SK-N-SH treated with all-trans-retinoic acid at 6 μM for 48 hours (cell line): ENCODE results near the gene RAD51AP1.

Source experiments
- ATAC-seq: fragments of 200-7000 bp; cut with Tn5 transposase; 3 replicates; pipeline ENCODE4 v1.9.1; 2020; ENCODE audit warnings: mild to moderate bottlenecking, moderate library complexity
- ARNTL ChIP-seq: fragments of 450-650 bp; formaldehyde crosslinking; IDR thresholded peaks from 2 replicates; pipeline ENCODE4 v1.5.0; 2020; ENCODE audit warnings: low read depth, mild to moderate bottlenecking, moderate library complexity, borderline replicate concordance
- BACH2 ChIP-seq: fragments of 250-450 bp; sonication (Bioruptor Pico); IDR thresholded peaks from 2 replicates; pipeline ENCODE4 v1.9.0; 2021; ENCODE audit warnings: mild to moderate bottlenecking, borderline replicate concordance
- CREB5 ChIP-seq: fragments of 250-450 bp; sonication (Bioruptor Pico); IDR thresholded peaks from 2 replicates; pipeline ENCODE4 v1.5.1; 2020; ENCODE audit warnings: low read depth, mild to moderate bottlenecking, moderate library complexity
- CSRNP3 ChIP-seq: fragments of 250-450 bp; sonication (Bioruptor Pico); IDR thresholded peaks from 2 replicates; pipeline ENCODE4 v1.5.1; 2021; ENCODE audit warnings: mild to moderate bottlenecking, moderate library complexity
- ESRRG ChIP-seq: fragments of 250-450 bp; sonication (Bioruptor Pico); IDR thresholded peaks from 2 replicates; pipeline ENCODE4 v1.6.1; 2021; ENCODE audit warnings: mild to moderate bottlenecking
- GLIS3 ChIP-seq: fragments of 250-450 bp; sonication (Bioruptor Pico); IDR thresholded peaks from 2 replicates; pipeline ENCODE4 v1.5.0; 2020; ENCODE audit warnings: mild to moderate bottlenecking, moderate library complexity
- ISL1 ChIP-seq: fragments of 250-450 bp; sonication (Bioruptor Pico); IDR thresholded peaks from 2 replicates; pipeline ENCODE4 v2.1.2; 2022; ENCODE audit warnings: mild to moderate bottlenecking, moderate library complexity
- OSR1 ChIP-seq: fragments of 250-450 bp; sonication (Bioruptor Pico); IDR thresholded peaks from 2 replicates; pipeline ENCODE4 v1.8.0; 2022; ENCODE audit warnings: moderate library complexity, mild to moderate bottlenecking, inconsistent platforms
- PATZ1 ChIP-seq: fragments of 250-450 bp; sonication (Bioruptor Pico); IDR thresholded peaks from 2 replicates; pipeline ENCODE4 v1.8.0; 2020; ENCODE audit warnings: mild to moderate bottlenecking, moderate library complexity, borderline replicate concordance
- POU6F1 ChIP-seq: fragments of 250-450 bp; sonication (Bioruptor Pico); IDR thresholded peaks from 2 replicates; pipeline ENCODE4 v1.8.0; 2021; ENCODE audit warnings: low read depth, mild to moderate bottlenecking, moderate library complexity, borderline replicate concordance
- PPARA ChIP-seq: fragments of 250-450 bp; sonication (Bioruptor Pico); IDR thresholded peaks from 2 replicates; pipeline ENCODE4 v1.5.0; 2020; ENCODE audit warnings: mild to moderate bottlenecking, borderline replicate concordance
- RARB ChIP-seq: fragments of 250-450 bp; sonication (Bioruptor Pico); IDR thresholded peaks from 2 replicates; pipeline ENCODE4 v1.8.0; 2021; ENCODE audit warnings: mild to moderate bottlenecking, moderate library complexity
- SNAI2 ChIP-seq: fragments of 250-450 bp; sonication (Bioruptor Pico); IDR thresholded peaks from 2 replicates; pipeline ENCODE4 v1.5.0; 2020; ENCODE audit warnings: mild to moderate bottlenecking, moderate library complexity
- TCF4 ChIP-seq: fragments of 250-450 bp; sonication (Bioruptor Pico); IDR thresholded peaks from 2 replicates; pipeline ENCODE4 v1.8.0; 2021; ENCODE audit warnings: mild to moderate bottlenecking, moderate library complexity, borderline replicate concordance
- TOX ChIP-seq: fragments of 250-450 bp; sonication (Bioruptor Pico); IDR thresholded peaks from 2 replicates; pipeline ENCODE4 v1.8.0; 2021; ENCODE audit warnings: mild to moderate bottlenecking, moderate library complexity, borderline replicate concordance
- TSHZ2 ChIP-seq: fragments of 250-450 bp; sonication (Bioruptor Pico); IDR thresholded peaks from 2 replicates; pipeline ENCODE4 v1.5.0; 2020; ENCODE audit warnings: mild to moderate bottlenecking, moderate library complexity
- ZC3H10 ChIP-seq: fragments of 250-450 bp; sonication (Bioruptor Pico); IDR thresholded peaks from 2 replicates; pipeline ENCODE4 v1.5.1; 2021; ENCODE audit warnings: mild to moderate bottlenecking, moderate library complexity
- ZFP3 ChIP-seq: fragments of 250-450 bp; sonication (Bioruptor Pico); IDR thresholded peaks from 2 replicates; pipeline ENCODE4 v1.5.0; 2020; ENCODE audit warnings: mild to moderate bottlenecking, moderate library complexity
- ZNF565 ChIP-seq: fragments of 450-650 bp; formaldehyde crosslinking; conservative IDR thresholded peaks from 2 replicates; pipeline ENCODE4 v1.5.0; 2020; ENCODE audit warnings: low read depth, mild to moderate bottlenecking, moderate library complexity

The RAD51AP1 gene

GRCh38 chr12:4584281-4584680, 45.6 kb downstream of the RAD51AP1 start:
- no peak for ATAC-seq

GRCh38 chr12:4584896-4585295, 46.2 kb downstream of the RAD51AP1 start:
- ATAC-seq = no peak
- TF ChIP-seq ISL1 (CRISPR knock-in tag) = no peak
- TF ChIP-seq ZFP3 = no peak
- no peak for TF ChIP-seq RARB (CRISPR knock-in tag)
- no peak for TF ChIP-seq OSR1 (CRISPR knock-in tag)
- TF ChIP-seq ESRRG (CRISPR knock-in tag) = no peak
- TF ChIP-seq SNAI2 (CRISPR knock-in tag) = no peak
- TF ChIP-seq GLIS3 (CRISPR knock-in tag) = no peak
- TF ChIP-seq TCF4 (CRISPR knock-in tag) = no peak
- no peak for TF ChIP-seq ZNF565
- TF ChIP-seq BACH2 (CRISPR knock-in tag) = no peak
- no peak for TF ChIP-seq PATZ1

More at GRCh38 chr12:4584281-4584680, 45.6 kb downstream of the RAD51AP1 start:
- no peak for TF ChIP-seq PATZ1
- no peak for TF ChIP-seq TOX (CRISPR knock-in tag)
- no peak for TF ChIP-seq BACH2 (CRISPR knock-in tag)
- TF ChIP-seq ZC3H10 = no peak
- TF ChIP-seq POU6F1 (CRISPR knock-in tag) = no peak
- no peak for TF ChIP-seq ISL1 (CRISPR knock-in tag)
- TF ChIP-seq SNAI2 (CRISPR knock-in tag) = no peak
- TF ChIP-seq PPARA (CRISPR knock-in tag) = no peak
- no peak for TF ChIP-seq ARNTL (CRISPR knock-in tag)
- TF ChIP-seq CREB5 = no peak
- no peak for TF ChIP-seq CSRNP3 (CRISPR knock-in tag)
- no peak for TF ChIP-seq TSHZ2 (CRISPR knock-in tag)
- no peak for TF ChIP-seq OSR1 (CRISPR knock-in tag)
- TF ChIP-seq TCF4 (CRISPR knock-in tag) = no peak
- no peak for TF ChIP-seq ZFP3
- TF ChIP-seq, all 23 proteins: peak for 0
